HUES6 (cell line): Measurements from ENCODE around the gene ELMO1.

Experiments used
- H3K27ac ChIP-seq: 2 replicates; pipeline ENCODE4 v1.7.0; 2013; ENCODE audit warnings: low read depth, mild to moderate bottlenecking, low read length, inconsistent platforms
- H3K27me3 ChIP-seq: 2 replicates; pipeline ENCODE4 v1.6.1; 2013; ENCODE audit warnings: low read length; ENCODE audit not compliant: control insufficient read depth, insufficient read depth
- H3K36me3 ChIP-seq: 2 replicates; pipeline ENCODE4 v1.6.1; 2013; ENCODE audit warnings: low read length; ENCODE audit not compliant: control insufficient read depth, insufficient read depth
- H3K4me1 ChIP-seq: 2 replicates; pipeline ENCODE4 v1.6.1; 2013; ENCODE audit warnings: low read length; ENCODE audit not compliant: control insufficient read depth, insufficient read depth
- H3K4me3 ChIP-seq: 2 replicates; pipeline ENCODE4 v1.5.1; 2013; ENCODE audit warnings: low read depth, low read length
- H3K9ac ChIP-seq: one replicate; pipeline ENCODE4 v1.6.1; 2013; ENCODE audit warnings: mild to moderate bottlenecking, low read length
- H3K9me3 ChIP-seq: 2 replicates; pipeline ENCODE4 v1.6.1; 2013; ENCODE audit warnings: low read depth, low read length; ENCODE audit not compliant: control insufficient read depth, insufficient read depth

Gene ELMO1

DNA sequence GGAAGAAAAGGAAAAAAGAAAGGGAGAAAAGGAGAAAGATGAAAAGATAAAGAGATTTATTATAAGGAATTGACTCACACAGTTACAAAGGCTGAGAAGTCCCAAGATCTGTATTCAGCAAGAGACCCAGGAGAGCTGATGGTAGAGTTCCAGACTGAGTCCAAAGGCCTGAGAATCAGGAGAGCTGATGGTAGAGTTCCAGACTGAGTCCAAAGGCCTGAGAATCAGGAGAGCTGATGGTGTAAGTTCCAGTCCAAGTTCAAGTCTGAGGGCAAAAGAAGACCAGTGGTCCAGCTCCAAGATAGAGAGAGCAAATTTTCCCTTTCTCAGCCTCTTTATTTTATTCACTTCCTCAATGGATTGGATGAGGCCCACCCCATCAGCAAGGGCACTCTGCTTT, 627.0 kb downstream of the ELMO1 start:
- no peaks in the 10 kb centered on the region for H3K4me1 ChIP-seq
- no peak overlapping the region for H3K27ac ChIP-seq
- no peak overlapping the region for H3K9ac ChIP-seq
- H3K36me3 ChIP-seq = no peaks in the 10 kb centered on the region
- no peaks in the 10 kb centered on the region for H3K27me3 ChIP-seq
- no peaks in the 10 kb centered on the region for H3K9me3 ChIP-seq
- no peak overlapping the region for H3K4me3 ChIP-seq

- no peak overlapping the region for H3K9ac ChIP-seq
- no peaks in the 10 kb centered on the region for H3K36me3 ChIP-seq
- no peaks in the 10 kb centered on the region for H3K9me3 ChIP-seq
- no peak overlapping the region for H3K4me3 ChIP-seq
- H3K4me1 ChIP-seq = no peaks in the 10 kb centered on the region
- H3K27me3 ChIP-seq = no peaks in the 10 kb centered on the region
- H3K27ac ChIP-seq = no peak overlapping the region
These were observed 628.0 kb downstream of the ELMO1 start for GRCh38 chr7:36820527-36821170.

DNA sequence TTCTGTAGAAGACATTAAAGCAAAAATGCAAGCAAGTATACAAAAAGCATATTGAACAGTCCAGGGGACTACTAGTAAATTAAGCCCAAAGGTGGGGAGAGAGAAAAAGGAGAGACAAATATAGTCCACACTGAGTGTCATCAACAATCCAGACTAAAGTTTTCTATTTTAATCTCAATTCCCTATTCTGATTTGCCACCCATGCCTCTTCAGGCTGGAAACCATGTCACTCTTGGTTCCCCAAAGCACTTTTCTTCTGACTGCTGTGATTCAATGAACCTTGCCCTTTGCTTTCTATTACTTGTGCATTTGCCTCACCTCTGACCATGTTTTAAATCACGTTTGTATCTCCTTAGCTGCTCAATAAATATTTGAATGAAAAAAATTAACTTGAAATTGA, 629.0 kb downstream of the ELMO1 start:
- H3K27me3 ChIP-seq = no peaks in the 10 kb centered on the region
- H3K27ac ChIP-seq = no peak overlapping the region
- no peaks in the 10 kb centered on the region for H3K36me3 ChIP-seq
- H3K9me3 ChIP-seq = no peaks in the 10 kb centered on the region
- no peak overlapping the region for H3K4me3 ChIP-seq
- H3K4me1 ChIP-seq = no peaks in the 10 kb centered on the region
- H3K9ac ChIP-seq = no peak overlapping the region

GRCh38 chr7:36814311-36814710, 634.4 kb downstream of the ELMO1 start:
- Histone ChIP-seq H3K9ac (no peak overlapping the region), H3K27me3 (no peaks in the 10 kb centered on the region), H3K4me3 (no peak overlapping the region), H3K36me3 (no peaks in the 10 kb centered on the region), H3K9me3 (no peaks in the 10 kb centered on the region), H3K4me1 (no peaks in the 10 kb centered on the region), H3K27ac (no peak overlapping the region)

GRCh38 chr7:36811807-36812206, 636.9 kb downstream of the ELMO1 start:
- Histone ChIP-seq H3K9ac (no peak overlapping the region), H3K4me1 (no peaks in the 10 kb centered on the region), H3K4me3 (no peak overlapping the region), H3K27ac (no peak overlapping the region), H3K36me3 (no peaks in the 10 kb centered on the region), H3K9me3 (no peaks in the 10 kb centered on the region), H3K27me3 (no peaks in the 10 kb centered on the region)

- Histone ChIP-seq H3K36me3 (no peaks in the 10 kb centered on the region), H3K9ac (no peak overlapping the region), H3K4me1 (no peaks in the 10 kb centered on the region), H3K9me3 (no peaks in the 10 kb centered on the region), H3K4me3 (no peak overlapping the region), H3K27ac (no peak overlapping the region), H3K27me3 (no peaks in the 10 kb centered on the region)
These were observed 638.2 kb downstream of the ELMO1 start for GRCh38 chr7:36810489-36810888.

DNA sequence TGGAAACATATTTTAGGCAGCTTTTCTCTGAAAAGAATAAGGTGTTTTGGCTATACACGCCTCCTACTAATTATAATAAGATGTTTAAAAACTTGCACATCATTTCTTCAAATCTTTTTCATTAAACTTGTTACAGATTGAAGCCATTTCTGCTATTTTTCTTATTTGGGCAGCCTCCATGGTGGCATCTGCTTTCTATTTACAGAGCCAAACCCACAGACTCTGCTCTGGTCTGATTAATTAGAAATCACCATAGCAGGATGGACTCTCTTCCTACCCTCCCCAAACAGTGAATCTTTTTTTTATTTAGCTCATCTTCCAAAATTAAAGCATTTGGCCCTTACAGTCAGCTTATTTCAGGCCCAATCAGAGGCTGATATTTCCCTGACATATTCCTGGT, 638.6 kb downstream of the ELMO1 start:
- Histone ChIP-seq H3K4me1 (no peaks in the 10 kb centered on the region), H3K27me3 (no peaks in the 10 kb centered on the region), H3K9ac (no peak overlapping the region), H3K36me3 (no peaks in the 10 kb centered on the region), H3K4me3 (no peak overlapping the region), H3K27ac (no peak overlapping the region), H3K9me3 (no peaks in the 10 kb centered on the region)

DNA sequence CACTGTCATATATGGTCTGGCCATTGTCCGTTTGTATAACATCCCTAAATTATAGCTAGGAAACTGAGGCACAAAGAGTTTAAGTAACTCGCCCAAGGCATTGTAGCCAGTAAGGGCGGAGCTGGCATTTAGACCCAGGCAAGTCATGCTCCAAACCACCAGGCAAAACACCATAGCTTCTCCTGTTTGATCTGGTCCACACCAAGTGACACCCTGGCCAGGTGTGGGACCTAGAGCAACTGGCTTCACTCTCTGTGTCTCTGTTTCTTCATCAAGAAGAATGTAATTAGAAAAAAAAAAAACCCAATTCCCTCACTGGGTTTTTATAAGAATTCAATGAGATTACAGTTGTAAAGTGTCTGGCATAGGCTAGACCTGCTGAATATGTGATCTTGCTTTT, 639.2 kb downstream of the ELMO1 start:
- H3K27ac ChIP-seq = no peak overlapping the region
- no peaks in the 10 kb centered on the region for H3K27me3 ChIP-seq
- no peaks in the 10 kb centered on the region for H3K36me3 ChIP-seq
- no peaks in the 10 kb centered on the region for H3K4me1 ChIP-seq
- H3K4me3 ChIP-seq = no peak overlapping the region
- H3K9ac ChIP-seq = no peak overlapping the region
- H3K9me3 ChIP-seq = no peaks in the 10 kb centered on the region

DNA sequence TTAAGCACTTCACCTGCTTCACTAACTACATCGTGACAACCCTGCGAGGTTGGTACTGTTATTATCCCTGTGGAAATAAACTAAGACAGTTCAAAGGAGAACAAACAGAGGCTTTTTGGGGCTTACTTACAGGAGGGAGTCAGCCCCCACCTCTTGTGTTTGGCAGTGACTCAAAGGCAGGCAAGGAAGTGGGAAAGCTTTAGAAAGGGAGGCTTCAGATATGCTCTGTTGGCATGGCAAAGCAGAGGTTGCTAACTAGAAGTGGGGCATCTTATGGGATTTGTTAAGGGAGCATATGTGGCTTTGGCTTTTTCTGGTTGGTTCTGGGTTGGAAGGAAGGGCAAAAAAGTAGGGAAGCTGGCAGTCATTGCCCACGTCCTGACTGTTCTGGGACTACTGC, 639.6 kb downstream of the ELMO1 start:
- Histone ChIP-seq H3K36me3 (no peaks in the 10 kb centered on the region), H3K4me3 (no peak overlapping the region), H3K27me3 (no peaks in the 10 kb centered on the region), H3K9ac (no peak overlapping the region), H3K27ac (no peak overlapping the region), H3K4me1 (no peaks in the 10 kb centered on the region), H3K9me3 (no peaks in the 10 kb centered on the region)

- no peaks in the 10 kb centered on the region for H3K9me3 ChIP-seq
- H3K4me3 ChIP-seq = no peak overlapping the region
- H3K9ac ChIP-seq = no peak overlapping the region
- H3K36me3 ChIP-seq = no peaks in the 10 kb centered on the region
- no peaks in the 10 kb centered on the region for H3K4me1 ChIP-seq
- no peak overlapping the region for H3K27ac ChIP-seq
- H3K27me3 ChIP-seq = no peaks in the 10 kb centered on the region
These were observed 641.8 kb downstream of the ELMO1 start for GRCh38 chr7:36806891-36807290.
